HL-60 (cell line): ENCODE results near the gene FIBIN.
"Not testable (repeated sequence)": the region's sequence is repeated elsewhere in the genome, so short reads cannot be mapped to it uniquely, and the experiment has no call there.

Source experiments
- DNase-seq, 2 experiments: peaks; one replicate each; pipeline ENCODE4 v3.0.0-alpha.2; 2010 to 2020; ENCODE audit warnings: low read depth in 1 of 2, low spot score in 1 of 2
- H3K27ac ChIP-seq: fragments of 250-450 bp; sonication (Bioruptor Pico); replicated peaks from 2 replicates; pipeline ENCODE4 v1.5.1; 2020; ENCODE audit warnings: mild to moderate bottlenecking, moderate library complexity
- H3K27me3 ChIP-seq: fragments of 250-450 bp; sonication (Bioruptor Pico); 2 replicates; pipeline ENCODE4 v1.5.1; 2021; ENCODE audit warnings: mild to moderate bottlenecking, moderate library complexity; ENCODE audit not compliant: insufficient read depth, poor library complexity, severe bottlenecking
- H3K4me3 ChIP-seq: replicated peaks from 2 replicates; pipeline ENCODE4 v1.5.1; 2011; ENCODE audit warnings: mild to moderate bottlenecking, control low read depth, low read length; ENCODE audit not compliant: insufficient read depth
- CTCF ChIP-seq: IDR thresholded peaks from one replicate; pipeline ENCODE4 v1.5.1; 2011; ENCODE audit warnings: low read length, control low read depth, inconsistent platforms; ENCODE audit not compliant: insufficient read depth
- GABPA ChIP-seq: IDR thresholded peaks from 2 replicates; pipeline ENCODE4 v1.6.1; 2012; ENCODE audit warnings: low read depth
- POLR2AphosphoS5 ChIP-seq: IDR thresholded peaks from 2 replicates; pipeline ENCODE4 v1.6.1; 2012; ENCODE audit warnings: low read depth
- SPI1 ChIP-seq: IDR thresholded peaks from 2 replicates; pipeline ENCODE4 v1.6.1; 2012; ENCODE audit warnings: low read depth, mild to moderate bottlenecking, borderline replicate concordance
- TF ChIP-seq, protein P1 (sequence below): IDR thresholded peaks from 2 replicates; pipeline ENCODE4 v1.6.1; 2012; ENCODE audit warnings: low read depth; ENCODE audit not compliant: insufficient replicate concordance

FIBIN gene

GRCh38 chr11:26976389-26976788 lies 17.5 kb upstream of the FIBIN start:
- no peak overlapping the region for H3K4me3 ChIP-seq
- DNase-seq = no peak
- TF ChIP-seq GABPA = no peak
- TF ChIP-seq, protein P1, sequence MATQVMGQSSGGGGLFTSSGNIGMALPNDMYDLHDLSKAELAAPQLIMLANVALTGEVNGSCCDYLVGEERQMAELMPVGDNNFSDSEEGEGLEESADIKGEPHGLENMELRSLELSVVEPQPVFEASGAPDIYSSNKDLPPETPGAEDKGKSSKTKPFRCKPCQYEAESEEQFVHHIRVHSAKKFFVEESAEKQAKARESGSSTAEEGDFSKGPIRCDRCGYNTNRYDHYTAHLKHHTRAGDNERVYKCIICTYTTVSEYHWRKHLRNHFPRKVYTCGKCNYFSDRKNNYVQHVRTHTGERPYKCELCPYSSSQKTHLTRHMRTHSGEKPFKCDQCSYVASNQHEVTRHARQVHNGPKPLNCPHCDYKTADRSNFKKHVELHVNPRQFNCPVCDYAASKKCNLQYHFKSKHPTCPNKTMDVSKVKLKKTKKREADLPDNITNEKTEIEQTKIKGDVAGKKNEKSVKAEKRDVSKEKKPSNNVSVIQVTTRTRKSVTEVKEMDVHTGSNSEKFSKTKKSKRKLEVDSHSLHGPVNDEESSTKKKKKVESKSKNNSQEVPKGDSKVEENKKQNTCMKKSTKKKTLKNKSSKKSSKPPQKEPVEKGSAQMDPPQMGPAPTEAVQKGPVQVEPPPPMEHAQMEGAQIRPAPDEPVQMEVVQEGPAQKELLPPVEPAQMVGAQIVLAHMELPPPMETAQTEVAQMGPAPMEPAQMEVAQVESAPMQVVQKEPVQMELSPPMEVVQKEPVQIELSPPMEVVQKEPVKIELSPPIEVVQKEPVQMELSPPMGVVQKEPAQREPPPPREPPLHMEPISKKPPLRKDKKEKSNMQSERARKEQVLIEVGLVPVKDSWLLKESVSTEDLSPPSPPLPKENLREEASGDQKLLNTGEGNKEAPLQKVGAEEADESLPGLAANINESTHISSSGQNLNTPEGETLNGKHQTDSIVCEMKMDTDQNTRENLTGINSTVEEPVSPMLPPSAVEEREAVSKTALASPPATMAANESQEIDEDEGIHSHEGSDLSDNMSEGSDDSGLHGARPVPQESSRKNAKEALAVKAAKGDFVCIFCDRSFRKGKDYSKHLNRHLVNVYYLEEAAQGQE = no peak
- TF ChIP-seq POLR2AphosphoS5 = no peak
- no peak for TF ChIP-seq SPI1
- TF ChIP-seq CTCF = no peak
- no peak overlapping the region for H3K27ac ChIP-seq
- no peaks in the 10 kb centered on the region for H3K27me3 ChIP-seq

GRCh38 chr11:26977209-26977608 lies 16.7 kb upstream of the FIBIN start:
- not testable (repeated sequence) for H3K4me3 ChIP-seq, H3K27me3 ChIP-seq, H3K27ac ChIP-seq, DNase-seq

DNA sequence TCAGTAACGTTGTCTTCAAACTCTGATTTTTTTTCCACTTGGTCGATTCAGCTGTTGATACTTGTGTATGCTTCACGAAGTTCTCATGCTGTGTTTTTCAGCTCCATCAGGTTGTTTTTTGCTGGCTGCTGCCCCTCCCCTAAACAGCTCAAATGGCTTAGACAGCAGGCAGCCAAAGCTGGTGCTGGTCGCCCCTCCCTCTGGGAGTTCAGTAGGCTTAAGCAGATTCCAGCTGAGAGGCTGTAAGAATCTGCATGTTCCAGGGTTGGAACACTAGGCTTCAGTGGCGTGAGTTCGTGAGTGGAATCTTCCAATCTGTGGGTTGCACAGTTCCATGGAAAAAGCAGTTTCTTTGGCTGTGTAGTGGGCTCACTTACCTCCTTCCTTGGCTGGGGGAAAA lies 10.3 kb upstream of the FIBIN start:
- H3K4me3 ChIP-seq = no peak overlapping the region
- H3K27ac ChIP-seq = no peak overlapping the region
- TF ChIP-seq CTCF (no peak), SPI1 (no peak)
- TF ChIP-seq, protein P1 = no peak
- DNase-seq = no peak
- H3K27me3 ChIP-seq = no peaks in the 10 kb centered on the region

GRCh38 chr11:26985470-26985869 lies 8.4 kb upstream of the FIBIN start:
- H3K27me3 ChIP-seq = no peaks in the 10 kb centered on the region
- TF ChIP-seq SPI1 (no peak), POLR2AphosphoS5 (no peak), CTCF (no peak), GABPA (no peak)
- TF ChIP-seq, protein P1 = no peak
- no peak for DNase-seq
- no peak overlapping the region for H3K4me3 ChIP-seq
- H3K27ac ChIP-seq = no peak overlapping the region
